Activated naive CD8-positive, alpha-beta T cell treated with anti-CD3 and anti-CD28 coated beads for 36 hours (primary cell): ENCODE measurements around the gene CUEDC1. TPM values are rescaled to one million over a fixed set of nuclear protein-coding genes. Genes with fewer than 3 reads are reported as not detected.

Source experiments
- DNase-seq: peaks from one replicate; pipeline ENCODE4 v3.0.0; 2021
- H3K27ac Mint-ChIP-seq: one replicate; pipeline ENCODE4 v1.8.0; 2022; ENCODE audit warnings: mild to moderate bottlenecking, moderate library complexity, mixed read lengths
- H3K27me3 Mint-ChIP-seq: one replicate; pipeline ENCODE4 v1.8.0; 2022; ENCODE audit warnings: mild to moderate bottlenecking, mixed read lengths
- H3K36me3 Mint-ChIP-seq: one replicate; pipeline ENCODE4 v1.8.0; 2021; ENCODE audit warnings: mild to moderate bottlenecking, mixed read lengths
- H3K4me1 Mint-ChIP-seq: one replicate; pipeline ENCODE4 v1.8.0; 2021; ENCODE audit warnings: mixed read lengths
- H3K4me3 Mint-ChIP-seq: one replicate; pipeline ENCODE4 v1.8.0; 2022; ENCODE audit warnings: mild to moderate bottlenecking, moderate library complexity, mixed read lengths
- H3K9me3 Mint-ChIP-seq: one replicate; pipeline ENCODE4 v1.8.0; 2022; ENCODE audit warnings: mixed read lengths
- total RNA-seq, 2 experiments: library from RNA; stranded (reverse); gene quantifications; one replicate each; pipeline ENCODE4 v1.2.3, GENCODE V29; 2021

The CUEDC1 gene
- total RNA-seq, 2 experiments from 2014 or later: 0.14 to 0.18 TPM

DNA sequence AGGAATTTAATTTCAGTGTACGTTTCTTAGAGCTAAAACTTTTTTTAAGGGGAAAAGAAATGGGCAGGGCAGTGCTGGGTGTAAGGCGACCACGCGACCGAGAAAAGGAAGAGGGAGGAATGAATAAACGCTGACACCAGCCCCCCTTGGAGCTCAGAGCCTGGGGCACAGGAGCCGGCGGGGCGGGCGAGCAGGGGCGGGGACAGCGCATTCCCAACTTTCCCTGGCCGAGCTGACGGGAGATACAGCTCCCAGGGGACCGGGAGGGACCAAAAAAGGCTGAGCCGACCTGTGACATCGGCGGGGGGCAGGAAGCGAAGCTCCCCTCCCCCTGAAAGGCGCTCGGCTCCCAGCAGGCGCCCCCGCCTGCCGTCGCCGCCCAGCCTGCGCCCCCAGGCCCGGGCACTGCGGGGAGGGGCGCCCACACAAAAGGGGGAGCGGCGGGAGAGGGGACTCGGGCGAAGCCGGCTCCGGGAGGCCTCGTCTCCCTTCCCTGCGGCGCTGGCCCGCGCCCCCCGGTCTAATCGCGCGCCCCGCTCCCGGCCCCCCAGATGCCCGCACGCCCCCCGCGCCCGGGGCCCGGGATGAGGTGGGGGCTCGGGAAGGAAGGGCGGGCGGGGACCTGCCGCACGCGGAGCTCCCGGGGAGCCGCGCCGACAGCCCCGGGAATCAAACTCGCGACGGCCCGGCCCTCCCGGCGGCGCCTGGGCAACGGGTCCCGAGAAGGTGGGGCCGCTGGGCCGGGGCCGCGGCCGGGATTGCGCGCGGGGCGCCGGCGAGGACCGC lies 622 bp downstream of the CUEDC1 start:
- Mint-ChIP-seq H3K9me3 (no peaks in the 10 kb centered on the region), H3K4me1 (peaks cover 26% of the 10 kb centered on the region), H3K36me3 (no peaks in the 10 kb centered on the region), H3K4me3 (peak overlapping the region; percentile 37), H3K27ac (no peak overlapping the region), H3K27me3 (peaks cover 54% of the 10 kb centered on the region)
- no peak for DNase-seq

DNA sequence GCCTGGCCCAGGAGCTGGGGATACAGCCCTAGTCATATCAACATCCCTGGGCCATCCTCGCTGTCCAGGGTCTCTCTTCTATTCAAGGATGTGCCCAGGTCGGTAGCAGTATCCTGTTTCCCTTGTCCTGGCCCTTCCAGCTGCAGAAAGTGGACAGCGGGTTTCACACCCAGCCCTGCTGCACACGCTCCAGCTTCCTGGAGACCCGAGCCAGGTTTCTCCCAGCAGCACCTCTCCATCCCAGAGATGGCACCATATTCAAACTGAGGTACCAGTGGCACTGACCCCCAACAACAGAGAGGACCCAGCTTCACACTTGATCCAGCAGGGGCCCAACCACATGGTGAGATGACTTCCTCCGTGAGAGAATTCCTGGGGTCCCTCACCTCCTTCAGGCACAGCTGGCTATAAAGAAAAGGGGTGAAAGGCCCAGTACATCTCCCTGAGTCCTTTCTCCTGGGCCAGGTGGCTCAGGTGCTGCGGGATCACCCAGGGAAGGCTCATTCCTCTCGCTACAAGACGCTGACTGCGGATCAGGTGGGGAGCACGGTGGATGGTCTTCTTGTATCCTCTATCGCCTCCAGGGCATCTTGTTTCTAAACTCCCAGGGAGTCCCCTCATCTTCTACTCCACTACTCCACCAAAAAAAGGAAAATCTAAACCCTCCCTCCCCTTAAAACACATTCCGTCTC lies 1.4 kb downstream of the CUEDC1 start:
- Mint-ChIP-seq H3K27me3 (peaks cover 47% of the 10 kb centered on the region), H3K27ac (no peak overlapping the region), H3K36me3 (no peaks in the 10 kb centered on the region), H3K9me3 (no peaks in the 10 kb centered on the region), H3K4me1 (peaks cover 30% of the 10 kb centered on the region), H3K4me3 (peak overlapping the region; percentile 37)
- DNase-seq: no peak

DNA sequence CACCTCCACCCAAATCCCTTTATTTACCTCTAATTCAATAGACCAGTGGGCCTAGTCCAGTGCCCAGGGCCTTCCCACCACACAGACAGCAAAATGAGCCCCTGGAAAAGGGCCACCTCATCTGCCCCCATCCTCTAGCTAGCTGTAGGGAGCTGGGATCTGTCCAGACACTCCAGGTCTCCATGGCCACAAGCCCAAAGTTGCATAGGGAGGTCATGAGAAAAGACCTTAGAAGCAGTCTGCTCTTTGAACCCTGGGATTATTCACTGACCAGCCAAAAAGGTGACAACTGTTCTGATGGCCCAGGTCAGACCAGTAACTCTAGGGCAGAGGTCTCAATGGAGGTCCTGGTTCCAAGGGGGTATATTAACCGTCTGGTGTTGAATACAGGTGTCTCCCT lies 2.0 kb downstream of the CUEDC1 start:
- peaks cover 37% of the 10 kb centered on the region for H3K4me1 Mint-ChIP-seq
- no peak overlapping the region for H3K4me3 Mint-ChIP-seq
- H3K36me3 Mint-ChIP-seq: no peaks in the 10 kb centered on the region
- no peak for DNase-seq
- H3K27ac Mint-ChIP-seq: no peak overlapping the region
- no peaks in the 10 kb centered on the region for H3K9me3 Mint-ChIP-seq
- H3K27me3 Mint-ChIP-seq: peaks cover 42% of the 10 kb centered on the region

DNA sequence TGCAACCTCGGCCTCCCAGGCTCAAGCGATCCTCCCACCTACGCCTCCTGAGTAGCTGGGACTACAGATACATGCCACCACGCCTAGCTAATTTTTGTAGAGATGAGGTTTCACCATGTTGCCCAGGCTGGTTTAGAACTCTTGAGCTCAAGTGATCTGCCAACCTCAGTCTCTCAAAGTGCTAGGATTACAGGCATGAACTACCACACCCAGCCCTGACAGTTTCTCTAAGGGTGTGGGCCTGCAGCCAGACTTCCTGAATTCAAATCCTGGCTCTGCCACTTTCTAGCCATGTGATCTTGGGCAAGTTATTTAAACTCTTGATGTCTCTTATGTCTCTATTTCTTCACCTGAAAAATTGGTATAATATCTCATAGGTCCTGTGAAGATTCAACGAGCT lies 5.6 kb downstream of the CUEDC1 start:
- DNase-seq: no peak
- Mint-ChIP-seq H3K27me3 (peaks cover 28% of the 10 kb centered on the region), H3K36me3 (no peaks in the 10 kb centered on the region), H3K27ac (no peak overlapping the region), H3K4me3 (no peak overlapping the region), H3K4me1 (peaks cover 34% of the 10 kb centered on the region), H3K9me3 (no peaks in the 10 kb centered on the region)

DNA sequence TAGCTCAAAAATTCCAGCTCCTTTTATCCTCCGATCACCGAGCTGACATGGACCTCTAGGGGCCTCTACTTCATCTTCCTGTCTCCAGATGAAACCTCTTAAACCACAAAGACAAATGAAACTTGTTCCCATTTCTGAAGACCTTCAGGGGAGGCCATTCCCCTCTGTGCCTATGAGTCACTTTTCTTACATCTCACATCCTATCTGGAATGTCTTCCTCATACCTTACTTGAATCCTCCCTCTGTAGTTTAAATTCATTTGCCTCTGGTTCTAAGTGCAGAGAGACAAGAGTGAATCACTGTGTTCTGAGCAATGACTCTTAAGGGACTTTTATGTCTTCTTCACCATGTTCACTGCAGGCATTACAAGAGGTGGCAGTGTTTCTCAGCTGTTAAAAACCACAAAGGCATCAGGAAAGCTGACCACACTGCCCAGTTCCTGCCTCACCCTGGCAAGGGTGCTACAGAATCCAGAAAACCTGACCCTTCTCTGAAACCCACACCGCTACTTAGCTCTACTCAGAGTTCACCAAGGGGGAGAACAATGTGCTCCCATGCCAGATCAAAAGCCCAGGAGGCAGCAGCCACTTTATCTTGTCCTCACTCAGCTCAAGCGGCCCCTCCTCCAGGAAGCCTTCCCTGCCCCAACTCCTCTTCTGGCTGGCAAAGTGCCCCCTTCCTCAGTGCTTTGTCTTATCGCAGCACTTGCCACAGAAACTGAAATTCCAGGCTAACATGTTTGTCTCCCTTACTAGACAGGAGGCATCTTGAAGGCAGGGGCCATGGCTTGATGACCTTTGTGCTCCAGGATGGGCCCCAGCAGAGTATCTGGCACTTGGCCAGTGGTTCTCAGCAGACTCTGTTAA lies 6.4 kb downstream of the CUEDC1 start:
- no peak for DNase-seq
- Mint-ChIP-seq H3K27me3 (peaks cover 25% of the 10 kb centered on the region), H3K27ac (no peak overlapping the region), H3K9me3 (no peaks in the 10 kb centered on the region), H3K4me3 (no peak overlapping the region), H3K36me3 (no peaks in the 10 kb centered on the region), H3K4me1 (peaks cover 34% of the 10 kb centered on the region)

DNA sequence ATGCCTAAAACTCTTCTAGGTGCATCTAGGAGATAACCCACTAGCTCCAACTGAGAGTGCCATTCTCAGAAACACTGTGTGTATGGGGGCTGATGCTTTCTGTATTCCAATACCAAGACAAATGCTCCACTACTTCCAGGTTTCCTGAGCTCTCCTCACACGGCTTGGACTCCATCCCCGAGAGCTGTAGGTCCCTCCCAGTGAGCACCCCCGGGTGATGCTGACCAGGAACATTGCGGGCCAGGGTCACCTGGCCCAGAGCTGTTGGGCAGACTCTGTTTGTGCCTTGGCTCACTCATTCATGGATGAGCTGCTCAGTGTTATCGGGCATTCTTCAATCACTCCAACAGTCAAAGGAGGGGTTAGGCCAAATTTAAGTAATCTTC lies 7.0 kb downstream of the CUEDC1 start:
- Mint-ChIP-seq H3K27me3 (peaks cover 23% of the 10 kb centered on the region), H3K9me3 (no peaks in the 10 kb centered on the region), H3K4me3 (no peak overlapping the region), H3K27ac (no peak overlapping the region), H3K36me3 (no peaks in the 10 kb centered on the region), H3K4me1 (peaks cover 34% of the 10 kb centered on the region)
- no peak for DNase-seq

DNA sequence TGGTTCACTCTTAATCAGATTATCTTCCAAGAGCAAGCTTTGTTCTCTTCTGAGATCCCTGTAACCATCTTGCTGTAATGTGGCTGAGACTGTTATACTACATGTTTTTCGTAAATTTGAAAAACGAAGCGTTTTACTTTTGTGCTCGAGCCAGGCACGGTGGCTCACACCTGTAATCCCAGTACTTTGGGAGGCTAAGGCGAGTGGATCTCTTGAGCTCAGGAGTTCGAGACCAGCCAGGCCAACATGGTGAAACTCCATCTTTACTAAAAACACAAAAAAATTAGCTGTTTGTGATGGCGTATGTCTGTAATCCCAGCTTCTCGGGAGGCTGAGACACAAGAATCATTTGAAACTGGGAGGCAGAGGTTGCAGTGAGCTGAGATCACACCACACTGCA lies 7.8 kb downstream of the CUEDC1 start:
- Mint-ChIP-seq H3K27me3 (peaks cover 19% of the 10 kb centered on the region), H3K4me3 (peak overlapping the region; percentile 46), H3K9me3 (no peaks in the 10 kb centered on the region), H3K27ac (no peak overlapping the region), H3K36me3 (no peaks in the 10 kb centered on the region), H3K4me1 (peaks cover 34% of the 10 kb centered on the region)
- DNase-seq: no peak

DNA sequence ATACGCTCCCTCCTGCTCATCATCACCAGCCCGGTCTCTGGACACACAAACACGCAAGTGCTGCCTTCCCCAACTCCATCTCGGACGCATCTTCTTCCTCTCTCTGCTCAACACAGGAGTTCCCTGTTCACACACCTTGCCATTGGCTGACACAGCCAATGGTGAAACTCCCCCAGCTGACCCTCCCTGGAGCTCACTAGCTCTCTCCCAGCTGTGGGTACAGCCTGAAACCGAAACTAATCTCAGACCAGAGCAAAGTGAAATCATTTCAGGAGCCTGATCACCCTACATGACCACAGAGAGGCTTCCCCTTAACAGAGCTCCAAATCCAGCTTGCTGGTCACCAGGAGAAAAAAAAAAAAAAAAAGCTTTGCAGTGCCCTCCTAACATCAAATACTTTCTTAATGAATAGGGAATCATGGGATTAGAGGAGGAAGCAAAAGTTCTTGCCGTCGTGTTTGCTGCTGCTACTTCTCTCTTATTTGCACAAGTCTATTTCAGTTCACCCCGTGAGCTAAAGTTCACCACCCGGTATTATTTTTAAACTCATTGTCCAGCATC lies 8.3 kb downstream of the CUEDC1 start:
- Mint-ChIP-seq H3K9me3 (no peaks in the 10 kb centered on the region), H3K36me3 (no peaks in the 10 kb centered on the region), H3K27ac (no peak overlapping the region), H3K4me1 (peaks cover 34% of the 10 kb centered on the region), H3K4me3 (peak overlapping the region; percentile 46), H3K27me3 (peaks cover 19% of the 10 kb centered on the region)
- peak; percentile 47 for DNase-seq

DNA sequence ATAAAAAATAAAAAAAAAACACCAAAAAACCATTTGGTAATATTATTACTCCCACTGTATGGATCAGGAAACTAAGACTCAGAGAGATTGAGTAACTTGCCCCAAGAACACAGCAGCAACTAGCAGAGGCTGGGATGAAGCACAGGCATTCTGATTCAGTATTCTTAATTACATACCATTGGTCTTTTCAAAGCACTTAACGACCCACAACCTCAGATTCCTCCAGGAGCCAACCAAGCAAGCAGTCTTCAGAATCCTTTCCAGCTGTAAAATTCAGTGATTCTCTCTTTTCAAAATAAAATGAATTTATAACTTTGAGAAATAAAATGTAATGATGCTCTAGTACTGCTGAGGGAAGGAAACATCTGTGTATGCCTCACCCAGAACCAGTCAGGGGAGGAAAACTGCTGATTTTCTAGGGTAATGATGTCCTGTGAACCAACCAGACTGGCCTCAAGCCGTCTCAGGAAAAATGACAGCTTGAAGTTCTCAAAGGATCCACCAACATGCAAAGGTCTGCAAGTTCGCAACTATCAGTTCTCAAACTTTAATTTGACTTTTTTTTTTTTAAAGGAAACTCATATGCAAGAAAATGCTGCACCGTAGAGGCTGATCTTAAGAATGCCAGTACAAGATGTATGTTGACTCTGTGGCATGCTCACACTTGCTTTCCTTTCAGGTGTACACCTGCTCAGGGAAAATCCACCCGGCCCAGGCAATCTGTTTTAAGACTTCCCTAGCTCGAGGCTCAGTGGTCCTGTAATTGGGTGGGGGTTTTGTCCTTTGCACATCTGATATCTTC lies 9.0 kb downstream of the CUEDC1 start:
- Mint-ChIP-seq H3K9me3 (no peaks in the 10 kb centered on the region), H3K4me1 (peaks cover 38% of the 10 kb centered on the region), H3K4me3 (peak overlapping the region; percentile 46), H3K27ac (no peak overlapping the region), H3K36me3 (no peaks in the 10 kb centered on the region), H3K27me3 (peaks cover 19% of the 10 kb centered on the region)
- DNase-seq: no peak

DNA sequence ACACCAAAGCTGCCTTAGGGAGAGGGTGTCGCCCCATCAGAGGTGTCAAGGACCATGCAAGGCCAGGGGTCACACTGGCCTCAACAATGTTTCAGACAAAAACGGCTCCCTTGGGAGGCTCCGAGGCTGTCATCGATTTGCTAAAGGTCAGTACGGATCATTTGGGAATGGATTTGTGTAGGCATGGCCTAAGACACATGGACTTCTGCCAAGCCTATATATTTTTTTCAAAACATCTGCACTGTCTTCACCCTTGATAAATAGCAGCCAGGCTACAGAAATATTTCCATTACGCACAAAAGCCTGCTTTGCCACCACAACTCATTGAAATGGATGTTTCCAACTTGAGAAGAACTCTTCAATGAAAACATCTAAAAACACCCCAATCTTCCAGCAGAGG lies 10.3 kb downstream of the CUEDC1 start:
- Mint-ChIP-seq H3K36me3 (no peaks in the 10 kb centered on the region), H3K27ac (no peak overlapping the region), H3K27me3 (peaks cover 25% of the 10 kb centered on the region), H3K9me3 (no peaks in the 10 kb centered on the region), H3K4me1 (peaks cover 42% of the 10 kb centered on the region), H3K4me3 (no peak overlapping the region)
- DNase-seq: no peak

DNA sequence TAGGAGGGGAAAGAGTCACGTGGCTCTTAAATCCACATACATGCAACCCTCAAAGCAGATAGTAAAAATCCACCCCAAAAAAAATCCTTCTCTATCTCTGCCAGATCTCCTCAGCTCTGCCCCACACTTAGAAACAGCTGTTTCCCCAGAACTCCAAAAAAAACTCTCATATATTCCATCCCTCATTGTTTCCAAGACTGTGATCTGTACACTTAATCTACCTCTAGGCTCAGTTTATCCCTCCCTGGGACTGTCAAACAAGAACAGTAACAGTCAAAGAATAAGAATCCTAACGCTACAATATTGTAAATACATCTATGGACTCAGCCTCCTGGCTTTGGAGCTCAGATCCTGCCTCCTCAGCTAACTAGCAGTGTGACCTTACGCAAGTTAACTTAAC lies 11.6 kb downstream of the CUEDC1 start:
- H3K27ac Mint-ChIP-seq: no peak overlapping the region
- H3K4me3 Mint-ChIP-seq: no peak overlapping the region
- DNase-seq: no peak
- H3K27me3 Mint-ChIP-seq: peaks cover 31% of the 10 kb centered on the region
- no peaks in the 10 kb centered on the region for H3K36me3 Mint-ChIP-seq
- H3K9me3 Mint-ChIP-seq: no peaks in the 10 kb centered on the region
- H3K4me1 Mint-ChIP-seq: peaks cover 38% of the 10 kb centered on the region

DNA sequence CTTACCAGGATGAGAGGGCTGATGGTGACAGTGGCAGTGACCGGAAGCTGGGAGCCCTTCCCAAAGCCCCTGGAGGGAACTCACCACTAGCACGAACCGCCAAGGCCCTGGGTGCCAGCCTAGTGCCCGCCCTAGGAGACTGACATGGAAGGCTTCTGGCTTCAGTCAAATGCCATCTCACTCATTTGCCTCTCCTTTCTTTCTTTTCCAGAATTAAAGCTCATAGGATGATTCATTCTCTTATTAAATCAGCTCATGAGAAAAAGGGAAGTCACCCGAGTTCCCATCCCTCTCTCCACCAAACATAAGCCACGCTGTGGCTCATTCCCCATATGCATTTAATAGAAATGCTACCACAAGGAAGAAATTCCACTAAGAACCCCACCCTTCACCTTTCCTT lies 12.1 kb downstream of the CUEDC1 start:
- H3K9me3 Mint-ChIP-seq: no peaks in the 10 kb centered on the region
- DNase-seq: no peak
- no peak overlapping the region for H3K27ac Mint-ChIP-seq
- H3K27me3 Mint-ChIP-seq: peaks cover 31% of the 10 kb centered on the region
- H3K4me3 Mint-ChIP-seq: no peak overlapping the region
- H3K4me1 Mint-ChIP-seq: peaks cover 33% of the 10 kb centered on the region
- no peaks in the 10 kb centered on the region for H3K36me3 Mint-ChIP-seq

DNA sequence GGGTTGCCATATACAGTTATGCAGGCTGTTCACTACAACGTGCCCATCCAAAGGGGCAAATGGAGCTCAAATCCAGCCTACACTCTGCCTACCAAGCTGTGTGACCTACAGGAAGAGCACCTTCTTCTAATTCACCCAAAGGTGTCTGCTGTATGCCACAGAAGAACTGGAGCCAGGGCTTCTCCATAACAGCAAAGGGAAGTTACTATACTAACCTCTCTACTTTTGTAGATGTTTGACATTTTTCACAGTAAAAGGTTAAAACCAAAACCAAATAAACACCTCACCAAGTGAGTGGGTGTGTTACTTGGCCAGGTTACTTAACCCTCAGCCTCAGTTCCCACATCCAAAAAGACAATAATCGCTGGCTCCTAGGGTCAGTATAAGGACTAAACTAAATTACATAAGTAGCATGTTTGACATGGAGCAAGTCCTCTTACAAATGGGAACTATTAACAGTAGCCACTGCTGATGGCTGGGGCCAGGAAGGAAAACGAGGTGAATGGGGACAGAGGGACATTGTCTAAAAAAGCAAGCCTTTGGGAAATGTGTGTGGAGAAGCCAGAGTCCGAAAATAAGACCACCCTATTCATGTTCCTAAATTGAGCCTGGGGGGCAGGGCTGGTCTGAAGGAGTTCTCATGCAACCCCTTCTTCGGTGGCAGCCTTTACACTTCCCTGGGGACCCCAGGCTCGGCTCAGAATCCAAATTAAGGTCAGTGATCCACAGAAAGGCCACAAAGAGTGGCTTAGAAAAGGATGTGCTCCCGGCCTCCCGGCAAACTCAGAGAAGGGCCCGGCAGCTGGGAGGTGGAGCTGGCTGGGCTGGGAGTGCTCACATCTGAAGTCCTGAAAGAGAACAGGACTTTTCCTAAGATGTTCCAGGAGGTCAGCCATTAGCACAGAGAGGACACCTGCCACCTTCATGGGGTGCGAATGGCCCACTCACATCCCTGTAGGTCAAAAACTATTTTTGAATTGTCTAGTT lies 13.5 kb downstream of the CUEDC1 start:
- Mint-ChIP-seq H3K27ac (no peak overlapping the region), H3K36me3 (no peaks in the 10 kb centered on the region), H3K4me1 (peaks cover 26% of the 10 kb centered on the region), H3K27me3 (peaks cover 25% of the 10 kb centered on the region), H3K4me3 (no peak overlapping the region), H3K9me3 (no peaks in the 10 kb centered on the region)
- DNase-seq: no peak
